IPS-11a (cell line): ENCODE measurements around the gene LOXL3.
A peak's percentile ranks its signal among the peaks of the same experiment; 100 is the strongest.

Experiments
- H3K4me3 ChIP-seq: one replicate; pipeline ENCODE4 v1.5.1; 2013; ENCODE audit warnings: low read depth, low read length, control low read depth

LOXL3 gene

DNA sequence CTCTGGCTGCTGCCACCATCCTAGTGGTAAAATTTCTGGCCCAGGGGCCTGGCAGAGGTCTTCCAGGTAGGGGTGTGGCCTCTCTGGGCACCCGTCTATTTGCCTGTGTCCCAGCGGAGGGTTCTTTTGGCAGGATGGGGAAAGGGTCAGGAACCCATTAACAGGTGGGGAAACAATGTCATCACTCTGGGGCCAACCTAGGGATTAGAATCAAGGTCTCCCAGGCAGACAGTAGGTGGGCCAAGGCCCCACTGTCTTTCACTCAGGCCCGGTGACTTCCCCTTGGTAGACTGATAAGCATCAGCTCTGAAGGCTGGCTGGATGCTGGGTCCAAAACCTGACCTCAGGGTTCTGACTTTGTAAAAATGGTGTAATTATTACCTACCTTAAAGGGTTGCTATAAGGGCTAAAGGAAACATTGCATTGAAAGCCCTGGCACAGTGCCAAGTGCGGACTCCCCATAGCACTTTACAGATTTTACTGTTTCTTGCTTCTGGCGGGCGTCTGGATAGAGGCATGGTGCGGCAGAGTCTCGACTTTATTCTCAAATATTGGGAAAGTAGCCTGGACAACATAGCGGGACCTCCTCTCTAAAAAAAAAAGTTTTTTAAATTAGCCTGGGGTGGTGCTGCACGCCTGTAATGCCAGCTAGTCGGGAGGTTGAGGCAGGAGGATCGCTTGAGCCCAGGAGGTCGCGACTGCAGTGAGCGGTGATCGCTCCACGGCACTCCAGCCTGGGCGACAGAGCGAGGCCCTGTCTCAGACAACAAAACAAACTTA lies 56.6 kb downstream of the LOXL3 start:
- H3K4me3 ChIP-seq = no peak overlapping the region

DNA sequence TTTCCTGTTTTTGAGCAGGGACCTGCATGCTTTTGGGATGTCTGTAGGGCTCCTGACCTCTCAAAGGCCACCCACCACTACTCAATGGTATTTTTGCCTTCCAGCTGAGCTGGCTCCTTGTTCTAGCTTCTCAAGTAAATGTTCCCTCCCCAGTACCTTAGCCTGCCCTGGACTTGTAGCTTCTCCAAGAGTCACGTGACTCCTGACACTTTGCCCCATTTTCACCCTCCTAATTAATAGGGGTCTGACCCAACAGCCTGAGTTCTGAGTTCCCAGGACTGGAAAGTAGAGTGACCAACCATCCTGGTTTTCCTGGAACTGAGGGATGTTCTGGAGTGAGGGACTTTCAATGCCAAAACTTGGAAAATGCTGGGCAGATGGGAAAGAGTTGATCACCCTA lies 58.3 kb downstream of the LOXL3 start:
- no peak overlapping the region for H3K4me3 ChIP-seq

DNA sequence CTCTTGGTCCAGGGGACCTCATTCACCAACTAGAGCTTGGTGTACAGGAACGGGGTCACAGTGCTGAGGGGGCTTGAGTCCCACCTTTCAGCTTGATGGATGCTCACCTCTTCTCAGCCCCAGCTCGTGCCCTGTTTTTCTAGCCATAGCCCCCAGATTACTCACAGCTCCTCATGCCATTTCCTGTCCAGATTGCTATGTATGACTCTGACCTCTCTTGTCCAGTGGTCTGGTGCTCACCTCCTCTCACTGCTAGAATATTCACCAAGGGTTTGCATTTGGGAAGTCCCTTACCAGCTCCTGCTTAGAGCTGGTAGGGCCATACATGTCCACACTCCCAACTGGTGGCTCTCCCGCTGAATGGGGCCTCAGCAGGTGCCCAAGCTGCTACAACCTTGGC lies 60.2 kb downstream of the LOXL3 start:
- no peak overlapping the region for H3K4me3 ChIP-seq

DNA sequence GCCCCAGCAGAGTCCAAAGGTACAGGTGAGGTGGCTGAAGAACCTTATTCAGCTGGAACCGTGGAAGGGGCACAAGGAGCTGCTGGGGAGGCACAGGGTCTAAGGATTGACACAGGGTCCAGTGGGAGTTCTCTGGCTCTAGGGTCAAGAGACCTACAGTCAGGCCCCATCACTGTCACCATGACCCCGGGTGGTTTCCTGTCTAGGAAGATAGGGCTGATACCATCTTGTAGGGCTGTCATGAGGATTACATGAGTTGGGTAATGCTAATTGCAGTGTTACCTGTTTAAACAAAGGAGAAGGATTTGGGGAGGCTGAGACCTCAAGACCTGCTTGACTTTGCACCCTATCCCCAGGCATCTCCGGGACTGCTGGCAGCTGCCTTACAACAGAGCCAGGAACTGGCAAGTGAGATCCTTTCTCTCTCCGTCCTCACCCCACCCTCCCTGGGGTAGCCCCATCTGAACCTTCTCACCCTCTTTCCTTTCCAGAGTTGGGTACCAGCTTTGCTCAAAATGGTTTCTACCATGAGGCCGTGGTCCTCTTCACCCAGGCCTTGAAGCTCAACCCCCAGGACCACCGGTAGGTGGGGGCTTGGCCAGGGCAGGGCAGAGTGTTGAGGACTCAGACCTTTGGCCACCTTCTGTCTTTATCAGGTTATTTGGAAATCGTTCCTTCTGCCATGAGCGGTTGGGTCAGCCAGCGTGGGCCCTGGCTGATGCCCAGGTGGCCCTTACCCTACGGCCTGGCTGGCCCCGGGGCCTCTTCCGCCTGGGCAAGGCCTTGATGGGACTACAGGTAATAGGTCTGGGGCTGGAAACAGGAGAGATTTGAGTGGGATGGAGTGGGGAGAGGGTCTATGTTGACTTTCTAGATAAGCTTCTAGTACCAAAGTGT lies 61.8 kb downstream of the LOXL3 start:
- H3K4me3 ChIP-seq = no peak overlapping the region

DNA sequence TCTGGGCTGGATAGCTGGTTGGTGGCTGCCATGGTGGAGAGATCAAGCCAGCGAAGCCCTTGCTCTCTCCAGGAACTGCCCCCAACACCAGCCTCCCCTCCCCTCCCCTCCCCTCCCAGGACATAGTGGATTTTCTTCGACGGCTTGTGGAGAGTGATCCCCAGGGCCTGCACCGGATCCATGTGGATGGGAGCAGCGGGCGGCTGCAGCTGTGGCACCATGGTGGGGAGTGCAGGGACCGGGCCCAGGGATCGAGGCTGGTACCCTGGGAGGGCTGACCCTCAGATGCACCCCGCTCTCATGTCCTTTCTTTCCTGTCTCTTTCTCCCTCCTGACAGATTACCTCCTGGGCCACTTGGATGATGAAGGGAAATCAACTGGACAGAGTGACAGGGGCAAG lies 63.8 kb downstream of the LOXL3 start:
- no peak overlapping the region for H3K4me3 ChIP-seq

DNA sequence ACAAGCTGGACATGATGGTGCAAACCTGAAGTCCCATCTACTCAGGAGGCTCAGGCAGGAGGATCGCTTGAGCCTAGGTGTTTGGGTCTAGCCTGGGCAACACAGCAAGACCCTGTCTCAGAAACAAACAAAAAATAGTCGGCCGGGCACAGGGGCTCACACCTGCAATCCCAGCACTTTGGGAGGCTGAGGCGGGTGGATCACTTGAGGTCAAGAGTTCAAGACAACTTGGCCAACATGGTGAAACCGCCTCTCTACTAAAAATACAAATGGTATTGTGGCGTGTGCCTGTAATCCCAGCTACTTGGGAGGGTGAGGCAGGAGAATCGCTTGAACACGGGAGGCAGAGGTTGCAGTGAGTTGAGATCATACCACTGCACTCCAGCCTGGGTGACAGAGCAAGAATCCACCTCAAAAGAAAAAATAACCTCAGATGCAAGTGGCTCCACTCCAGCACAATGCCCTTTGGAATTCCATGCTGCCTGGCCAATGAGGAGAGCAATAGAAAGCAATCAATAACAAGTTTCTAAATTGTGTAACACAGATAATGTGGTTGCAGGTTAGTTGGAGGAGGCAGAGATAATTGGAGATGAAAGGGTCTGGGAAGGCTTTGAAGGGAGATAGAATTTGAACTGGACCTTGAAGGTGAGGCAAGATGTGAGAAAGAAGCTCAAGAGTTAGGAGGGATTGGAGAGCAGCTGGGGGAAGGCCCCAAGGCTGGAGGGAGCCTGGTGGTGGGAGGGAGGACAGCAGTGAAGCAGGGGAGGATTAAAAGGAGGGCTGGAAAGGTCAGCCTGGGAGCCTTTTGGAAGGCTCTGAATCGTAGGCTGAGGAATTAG lies 64.9 kb downstream of the LOXL3 start:
- H3K4me3 ChIP-seq = no peak overlapping the region

DNA sequence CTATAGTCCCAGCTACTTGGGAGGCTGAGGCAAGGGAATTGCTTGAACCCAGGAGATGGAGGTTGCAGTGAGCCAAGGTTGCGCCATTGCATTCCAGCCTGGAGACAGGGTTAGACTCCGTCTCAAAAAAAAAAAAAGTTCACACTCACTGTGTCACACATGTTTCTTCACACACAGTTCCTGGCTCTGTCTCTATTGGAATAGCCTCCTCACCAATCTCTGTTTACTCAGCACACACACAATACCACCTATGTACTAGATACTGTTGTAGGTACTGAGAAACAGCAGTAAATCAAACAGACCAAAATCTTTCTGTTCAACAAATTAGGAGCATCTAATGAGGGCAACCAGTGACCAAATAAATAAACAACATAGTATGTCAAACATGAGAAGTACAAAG lies 67.6 kb downstream of the LOXL3 start:
- no peak overlapping the region for H3K4me3 ChIP-seq

DNA sequence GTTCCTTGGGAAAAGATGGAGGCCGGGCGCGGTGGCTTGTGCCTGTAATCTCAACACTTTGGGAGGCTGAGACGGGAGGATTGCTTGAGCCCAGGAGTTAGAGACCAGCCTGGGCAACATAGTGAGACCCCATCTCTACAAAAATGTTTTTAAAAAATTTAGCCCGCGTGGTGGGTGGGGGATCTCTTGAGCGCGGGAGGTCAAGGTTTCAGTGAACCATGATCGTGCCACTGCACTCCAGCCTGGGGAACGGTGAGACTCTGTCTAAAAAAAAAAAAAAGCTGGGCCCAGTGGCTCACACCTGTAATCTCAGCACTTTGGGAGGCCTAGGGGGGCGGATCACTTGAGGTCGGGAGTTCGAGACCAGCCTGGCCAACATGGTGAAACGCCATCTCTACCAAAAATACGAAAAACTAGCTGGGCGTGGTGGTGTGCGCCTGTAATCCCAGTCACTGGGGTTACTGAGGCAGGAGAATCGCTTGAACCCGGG lies 70.0 kb downstream of the LOXL3 start:
- H3K4me3 ChIP-seq = peak overlapping the region; percentile 97

DNA sequence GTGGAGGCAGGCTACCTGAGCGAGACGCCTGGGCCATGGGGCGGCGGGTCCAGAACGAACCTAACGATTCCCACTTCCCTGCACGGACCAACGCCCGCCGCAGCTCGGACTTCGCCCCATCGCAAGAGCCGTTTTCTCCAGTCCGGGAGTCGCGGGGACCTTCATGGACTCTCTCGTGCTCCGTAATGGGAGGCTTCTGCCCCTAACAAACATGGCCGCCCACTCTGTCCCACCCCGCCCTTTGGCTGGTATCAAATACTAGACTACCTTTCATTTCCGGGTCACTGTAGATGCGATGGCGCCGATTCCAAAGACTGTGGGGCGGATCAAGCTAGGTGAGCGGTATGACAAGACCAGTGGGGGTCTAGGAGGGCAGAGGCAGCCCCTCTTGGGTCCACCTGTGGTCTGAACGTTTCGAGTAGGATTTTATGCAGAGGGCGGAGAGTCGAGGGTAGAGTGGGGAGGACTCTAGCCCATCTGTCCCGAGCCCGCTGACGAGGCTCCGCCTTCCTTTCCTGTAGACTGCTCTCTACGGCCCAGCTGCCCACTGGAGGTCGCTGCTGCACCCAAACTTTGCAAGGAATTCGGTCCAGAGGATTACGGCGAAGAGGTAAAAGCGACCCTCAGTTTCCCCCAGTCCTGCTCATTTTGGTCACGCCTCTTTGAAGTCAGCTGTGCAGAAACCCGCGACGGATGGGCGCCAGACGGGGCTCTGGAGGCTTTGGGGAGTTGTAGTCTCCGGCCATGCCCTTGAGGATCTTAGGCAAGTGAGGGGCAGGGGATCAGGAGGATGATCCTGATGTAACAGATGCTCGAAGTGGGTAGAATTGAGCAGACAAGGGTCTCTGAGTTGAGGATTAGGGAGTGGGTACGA lies 70.7 kb downstream of the LOXL3 start, which contains the start of the genes CCDC142 and TTC31:
Gene CCDC142 (minus strand): TSS at position 198 of the 874 bp plus-strand sequence. CDS start 161 bp downstream, at position 37.
Gene TTC31 (plus strand): TSS at position 281 of the 874 bp plus-strand sequence. CDS start 15 bp downstream, at position 296.
- H3K4me3 ChIP-seq = peak within 1 kb of the TSS; percentile 97
